HG03064 (cell line): ENCODE measurements around the gene MRFAP1.

ENCODE experiments used
- ATAC-seq: cut with Tn5 transposase; IDR thresholded peaks from one replicate; pipeline ENCODE4 v1.9.1; 2021; ENCODE audit warnings: low read depth; ENCODE audit not compliant: unreplicated experiment

MRFAP1 gene

GRCh38 chr4:6688879-6689505, 48.5 kb downstream of the MRFAP1 start:
- peak; percentile 56 for ATAC-seq

GRCh38 chr4:6689506-6689960, 49.0 kb downstream of the MRFAP1 start:
- ATAC-seq = no peak
